Suprapubic skin (tissue), 4 donors: Measurements from ENCODE around the gene OR6Q1. TPM values are rescaled to one million over a fixed set of nuclear protein-coding genes. Genes with fewer than 3 reads are reported as not detected.

Source experiments
- DNase-seq, 2 donors: peaks; one replicate each; pipeline ENCODE4 v3.0.0-alpha.2; 2019; ENCODE audit warnings: low spot score in 2 of 2
- H3K27ac ChIP-seq: fragments of 200-600 bp; sonication (generic); one replicate; pipeline ENCODE4 v1.5.1; 2019
- H3K27me3 ChIP-seq: fragments of 200-600 bp; sonication (generic); one replicate; pipeline ENCODE4 v1.5.1; 2019
- H3K36me3 ChIP-seq: fragments of 200-600 bp; sonication (generic); one replicate; pipeline ENCODE4 v1.5.1; 2019
- H3K4me1 ChIP-seq: fragments of 200-600 bp; sonication (generic); one replicate; pipeline ENCODE4 v1.5.1; 2019
- H3K4me3 ChIP-seq: fragments of 200-600 bp; sonication (generic); one replicate; pipeline ENCODE4 v1.5.1; 2019; ENCODE audit warnings: mild to moderate bottlenecking
- H3K9me3 ChIP-seq: fragments of 200-600 bp; sonication (generic); one replicate; pipeline ENCODE4 v1.5.1; 2019
- EP300 ChIP-seq: sonication (generic); formaldehyde crosslinking; IDR thresholded peaks from one replicate; pipeline ENCODE4 v1.6.1; 2017; ENCODE audit warnings: antibody characterized with exemption
- POLR2A ChIP-seq, 2 donors: fragments of 450-650 bp; IDR thresholded peaks; one replicate each; pipeline ENCODE4 v1.6.1; 2017; ENCODE audit warnings: antibody characterized with exemption in 2 of 2, mild to moderate bottlenecking in 2 of 2, moderate library complexity in 2 of 2
- POLR2AphosphoS5 ChIP-seq, 3 donors: sonication (generic); formaldehyde crosslinking; IDR thresholded peaks; one replicate each; pipeline ENCODE4 v1.6.1; 2017; ENCODE audit warnings: antibody characterized with exemption in 3 of 3
- WGBS: methylation state at CpG from one replicate; pipeline ENCODE4 v1.1.5; 2018; 5-methylcytosine and 5-hydroxymethylcytosine counted together
- total RNA-seq, 4 donors: library from RNA; depleted of rRNA; stranded (reverse); fragments of >200 nt; gene quantifications; one replicate each; pipeline ENCODE4 v1.1.0, GENCODE V29; 2016
- TF ChIP-seq, protein P1 (sequence below), 2 donors: fragments of 200-600 bp in 1 of 2; fragments of 450-650 bp in 1 of 2; sonication (generic) in 1 of 2; IDR thresholded peaks; one replicate each; pipeline ENCODE4 v1.5.1; 2016 to 2019; ENCODE audit warnings: antibody characterized with exemption in 2 of 2, mild to moderate bottlenecking in 1 of 2, moderate library complexity in 1 of 2

The OR6Q1 gene
- total RNA-seq, 4 donors from 2014 or later = 1.1 TPM; not detected in 3

- H3K27ac ChIP-seq = no peak overlapping the region
- H3K36me3 ChIP-seq = no peaks in the 10 kb centered on the region
- no peaks in the 10 kb centered on the region for H3K27me3 ChIP-seq
- 65% methylated on average over 5 of the region's 5 CpGs for WGBS
- H3K4me3 ChIP-seq = no peak overlapping the region
- TF ChIP-seq POLR2A (IDR thresholded peaks at IDR 0.05) (no peak), POLR2AphosphoS5 (IDR thresholded peaks at IDR 0.05) (no peak), EP300 (no peak)
- TF ChIP-seq, protein P1, sequence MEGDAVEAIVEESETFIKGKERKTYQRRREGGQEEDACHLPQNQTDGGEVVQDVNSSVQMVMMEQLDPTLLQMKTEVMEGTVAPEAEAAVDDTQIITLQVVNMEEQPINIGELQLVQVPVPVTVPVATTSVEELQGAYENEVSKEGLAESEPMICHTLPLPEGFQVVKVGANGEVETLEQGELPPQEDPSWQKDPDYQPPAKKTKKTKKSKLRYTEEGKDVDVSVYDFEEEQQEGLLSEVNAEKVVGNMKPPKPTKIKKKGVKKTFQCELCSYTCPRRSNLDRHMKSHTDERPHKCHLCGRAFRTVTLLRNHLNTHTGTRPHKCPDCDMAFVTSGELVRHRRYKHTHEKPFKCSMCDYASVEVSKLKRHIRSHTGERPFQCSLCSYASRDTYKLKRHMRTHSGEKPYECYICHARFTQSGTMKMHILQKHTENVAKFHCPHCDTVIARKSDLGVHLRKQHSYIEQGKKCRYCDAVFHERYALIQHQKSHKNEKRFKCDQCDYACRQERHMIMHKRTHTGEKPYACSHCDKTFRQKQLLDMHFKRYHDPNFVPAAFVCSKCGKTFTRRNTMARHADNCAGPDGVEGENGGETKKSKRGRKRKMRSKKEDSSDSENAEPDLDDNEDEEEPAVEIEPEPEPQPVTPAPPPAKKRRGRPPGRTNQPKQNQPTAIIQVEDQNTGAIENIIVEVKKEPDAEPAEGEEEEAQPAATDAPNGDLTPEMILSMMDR (IDR thresholded peaks at IDR 0.05) = no peak
- H3K4me1 ChIP-seq = no peaks in the 10 kb centered on the region
- no peaks in the 10 kb centered on the region for H3K9me3 ChIP-seq
- no peak for DNase-seq
Observed at GRCh38 chr11:58000699-58001098, 30.1 kb upstream of the OR6Q1 start.

DNA sequence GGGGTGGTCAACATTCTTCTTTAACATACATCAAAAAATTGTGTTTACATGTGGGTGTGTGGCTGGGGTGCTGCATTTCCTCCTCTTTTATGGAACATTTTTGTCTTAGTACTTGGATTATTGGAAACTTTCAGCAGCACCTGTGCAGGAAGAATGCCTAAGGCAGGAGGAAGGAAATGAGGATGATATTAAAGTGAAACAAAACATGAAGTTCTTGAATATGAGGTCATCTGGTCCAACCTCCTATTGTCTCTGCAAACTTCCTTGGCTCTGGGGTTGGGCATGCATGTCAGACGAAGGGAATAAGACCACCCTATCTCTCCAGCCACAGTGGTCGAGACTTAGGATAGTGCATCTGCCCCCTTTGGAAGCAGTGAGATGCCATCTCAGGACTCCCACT is 27.7 kb upstream of the OR6Q1 start:
- H3K36me3 ChIP-seq = no peaks in the 10 kb centered on the region
- no peak for DNase-seq
- H3K9me3 ChIP-seq = no peaks in the 10 kb centered on the region
- no peak for TF ChIP-seq POLR2A (IDR thresholded peaks at IDR 0.05)
- H3K4me1 ChIP-seq = no peaks in the 10 kb centered on the region
- no peaks in the 10 kb centered on the region for H3K27me3 ChIP-seq
- H3K27ac ChIP-seq = no peak overlapping the region
- H3K4me3 ChIP-seq = no peak overlapping the region
- 65% methylated on average over 2 of the region's 2 CpGs for WGBS

DNA sequence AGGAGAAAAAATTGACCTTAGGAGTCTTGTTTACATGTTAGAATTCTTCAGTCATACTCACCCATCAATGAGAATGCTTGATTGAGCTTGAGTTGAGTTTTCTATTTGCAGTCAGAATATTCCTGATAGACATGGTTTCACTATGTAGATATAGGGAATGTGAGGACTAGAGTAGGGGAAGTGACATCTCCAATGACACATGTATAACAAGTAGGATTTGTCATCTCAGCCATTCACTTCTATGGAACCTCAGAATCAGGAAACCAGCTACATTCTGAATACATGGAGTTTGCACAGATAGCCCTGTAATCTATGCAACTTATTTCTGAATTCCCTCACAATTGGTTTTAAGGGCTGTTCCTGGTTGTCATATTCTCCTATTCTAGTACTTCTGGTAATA is 27.2 kb upstream of the OR6Q1 start:
- Histone ChIP-seq H3K27me3 (no peaks in the 10 kb centered on the region), H3K9me3 (no peaks in the 10 kb centered on the region), H3K36me3 (no peaks in the 10 kb centered on the region), H3K4me3 (no peak overlapping the region), H3K27ac (no peak overlapping the region), H3K4me1 (no peaks in the 10 kb centered on the region)
- DNase-seq = no peak
- no peak for TF ChIP-seq POLR2A (IDR thresholded peaks at IDR 0.05)
- no peak for TF ChIP-seq POLR2AphosphoS5 (IDR thresholded peaks at IDR 0.05)
- TF ChIP-seq, protein P1 (IDR thresholded peaks at IDR 0.05) = no peak
- no peak for TF ChIP-seq EP300

DNA sequence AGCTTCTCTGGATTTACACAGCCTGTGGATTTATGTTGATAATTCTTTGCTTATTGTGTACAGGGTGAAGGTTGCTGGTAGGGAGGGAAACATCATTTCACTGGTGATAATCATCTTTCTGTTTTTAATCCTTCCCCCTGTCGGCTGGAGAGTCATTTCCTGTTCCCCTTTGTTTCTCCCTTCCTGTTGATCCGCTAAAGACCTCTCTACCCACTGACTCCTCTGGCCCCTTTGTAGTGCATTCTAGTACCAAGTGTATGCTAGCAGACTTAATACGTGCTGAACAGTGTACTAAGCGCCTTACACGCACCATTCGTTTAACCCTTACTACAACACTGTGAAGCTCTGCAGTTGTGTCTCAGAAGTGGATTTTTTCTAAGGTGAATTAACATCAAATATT is 26.1 kb upstream of the OR6Q1 start:
- no peak for DNase-seq
- TF ChIP-seq POLR2AphosphoS5 (IDR thresholded peaks at IDR 0.05) (no peak), EP300 (no peak), POLR2A (IDR thresholded peaks at IDR 0.05) (no peak)
- TF ChIP-seq, protein P1 (IDR thresholded peaks at IDR 0.05) = no peak
- no peaks in the 10 kb centered on the region for H3K9me3 ChIP-seq
- no peak overlapping the region for H3K27ac ChIP-seq
- no peak overlapping the region for H3K4me3 ChIP-seq
- H3K27me3 ChIP-seq = no peaks in the 10 kb centered on the region
- WGBS = 75% methylated on average over 6 of the region's 6 CpGs
- H3K36me3 ChIP-seq = no peaks in the 10 kb centered on the region
- H3K4me1 ChIP-seq = no peaks in the 10 kb centered on the region

DNA sequence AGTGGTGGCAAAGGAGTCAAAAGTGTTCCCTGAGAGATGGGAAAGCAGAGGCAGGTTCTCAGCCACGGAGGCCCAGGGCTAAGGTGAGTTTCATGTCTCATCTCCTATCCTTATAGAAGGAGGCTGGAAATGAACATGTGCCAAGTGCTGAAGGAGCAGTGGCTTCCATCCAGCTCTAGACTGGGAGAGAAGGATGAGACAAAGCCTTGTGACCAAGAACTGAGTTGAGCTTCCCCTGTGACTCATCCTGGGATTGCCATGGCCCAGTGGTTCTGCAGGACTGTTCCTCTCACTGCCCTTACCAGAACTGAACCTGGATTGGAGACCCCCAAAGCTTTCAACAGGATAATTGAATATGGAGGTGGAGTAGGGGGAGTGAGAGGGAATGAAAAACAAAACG is 23.8 kb upstream of the OR6Q1 start:
- 79% methylated on average over 2 of the region's 2 CpGs for WGBS
- H3K36me3 ChIP-seq = no peaks in the 10 kb centered on the region

More for the DNA sequence above, 23.8 kb upstream of the OR6Q1 start:
- H3K4me3 ChIP-seq = no peak overlapping the region
- H3K27me3 ChIP-seq = no peaks in the 10 kb centered on the region
- H3K27ac ChIP-seq = no peak overlapping the region
- DNase-seq = no peak
- H3K9me3 ChIP-seq = no peaks in the 10 kb centered on the region
- TF ChIP-seq POLR2A (IDR thresholded peaks at IDR 0.05) = no peak
- TF ChIP-seq EP300 = no peak
- no peak for TF ChIP-seq POLR2AphosphoS5 (IDR thresholded peaks at IDR 0.05)
- TF ChIP-seq, protein P1 (IDR thresholded peaks at IDR 0.05) = no peak
- H3K4me1 ChIP-seq = no peaks in the 10 kb centered on the region
